HepG2 (cell line): Measurements from ENCODE around the gene M1AP. TPM values are rescaled to one million over a fixed set of nuclear protein-coding genes. Genes with fewer than 3 reads are reported as not detected.

Source experiments
- ATAC-seq: fragments of 200-7000 bp; cut with Tn5 transposase; 3 replicates; pipeline ENCODE4 v1.9.1; 2020; ENCODE audit warnings: mild to moderate bottlenecking, moderate library complexity
- BruUV-seq: library from RNA; stranded (reverse); fragments of 400-500 nt; replicated peaks from 2 replicates; lab custom pipeline; 2021; lab: Mats Ljungman, UMichigan
- CTCF ChIA-PET: fragments of 300-600 bp; formaldehyde crosslinking; extraction: SDS; loops from one replicate; lab custom pipeline; 2021; ENCODE audit warnings: low total read pairs, inconsistent platforms, low intra/inter-chr PET ratio; lab: Yijun Ruan, JAX
- POLR2A ChIA-PET: fragments of 350-600 bp; sonication (Branson Sonifier 250); formaldehyde crosslinking; loops from one replicate; lab custom pipeline; 2020; ENCODE audit warnings: antibody characterized with exemption, inconsistent platforms; lab: Yijun Ruan, JAX
- DNase-seq: peaks from one replicate; pipeline ENCODE4 v3.0.0-alpha.2; 2015; ENCODE audit warnings: low spot score
- FAIRE-seq: peaks from 3 replicates; lab custom pipeline; 2011; peaks lifted over from hg19 to GRCh38; lab: Jason Lieb, UNC
- H2AFZ ChIP-seq: one replicate; pipeline ENCODE4 v1.6.1; 2011; ENCODE audit warnings: low read length, inconsistent platforms
- H3K27ac ChIP-seq: fragments of 300-600 bp; 3 replicates; pipeline ENCODE4 v1.8.0; 2011; ENCODE audit warnings: mixed run types, mild to moderate bottlenecking, mixed read lengths, low read length, inconsistent platforms; ENCODE audit not compliant: insufficient read depth; ENCODE audit errors: extremely low read length
- H3K27me3 ChIP-seq, 2 experiments: fragments of 200-600 bp in 1 of 2; 2 replicates in 1 of 2; 3 replicates in 1 of 2; pipeline versions ENCODE4 v1.6.0 to v1.8.0; 2011; ENCODE audit warnings: low read length in 2 of 2, mild to moderate bottlenecking in 2 of 2, moderate library complexity in 2 of 2, inconsistent platforms in 1 of 2; ENCODE audit not compliant: insufficient read depth in 2 of 2, control insufficient read depth in 1 of 2
- H3K36me3 ChIP-seq, 2 experiments: fragments of 200-600 bp in 1 of 2; replicated peaks in 1 of 2; 2 replicates in 1 of 2; 3 replicates in 1 of 2; pipeline versions ENCODE4 v1.5.1 to v1.8.0; 2011; ENCODE audit warnings: low read length in 2 of 2, inconsistent platforms in 1 of 2; ENCODE audit not compliant: insufficient read depth in 2 of 2, control insufficient read depth in 1 of 2
- H3K4me1 ChIP-seq: 2 replicates; pipeline ENCODE4 v1.5.1; 2012; ENCODE audit warnings: low read length, inconsistent platforms; ENCODE audit not compliant: insufficient read depth
- H3K4me2 ChIP-seq: 2 replicates; pipeline ENCODE4 v1.6.0; 2011; ENCODE audit warnings: low read depth, low read length, inconsistent platforms
- H3K4me3 ChIP-seq, 3 experiments: fragments of 200-600 bp in 1 of 3; sonication (generic), shearing (Covaris generic) in 1 of 3; replicated peaks in 1 of 3; 2 replicates each; pipeline ENCODE4 v1.5.1; 2011 to 2016; ENCODE audit warnings: low read length in 3 of 3, inconsistent platforms in 2 of 3, low read depth in 2 of 3, mild to moderate bottlenecking in 2 of 3, control low read depth in 1 of 3, mixed read lengths in 1 of 3; ENCODE audit not compliant: insufficient read depth in 1 of 3
- H3K79me2 ChIP-seq: one replicate; pipeline ENCODE4 v1.6.1; 2011; ENCODE audit warnings: low read length, inconsistent platforms; ENCODE audit not compliant: insufficient read depth
- H3K9ac ChIP-seq: 2 replicates; pipeline ENCODE4 v1.6.0; 2011; ENCODE audit warnings: mild to moderate bottlenecking, low read depth, low read length, inconsistent platforms; ENCODE audit not compliant: insufficient read depth
- H3K9me3 ChIP-seq: 2 replicates; pipeline ENCODE4 v1.5.1; 2012; ENCODE audit warnings: mild to moderate bottlenecking, low read length
- H4K20me1 ChIP-seq: 2 replicates; pipeline ENCODE4 v1.6.0; 2011; ENCODE audit warnings: inconsistent platforms, mild to moderate bottlenecking, low read length, moderate library complexity; ENCODE audit not compliant: insufficient read depth
- CBX2 ChIP-seq, 2 experiments: fragments of 200-600 bp in 1 of 2; sonication (generic); formaldehyde crosslinking in 1 of 2; IDR thresholded peaks; 2 replicates each; pipeline versions ENCODE4 v1.7.0 to v1.8.1; 2018 to 2022; ENCODE audit warnings: low read depth in 2 of 2, low read length in 1 of 2, mild to moderate bottlenecking in 1 of 2, missing genetic modification reagents in 1 of 2
- EHMT2 ChIP-seq: fragments of 200-600 bp; sonication (generic); IDR thresholded peaks from 2 replicates; pipeline ENCODE4 v1.7.0; 2017; ENCODE audit warnings: antibody characterized with exemption, low read depth, low read length, borderline replicate concordance
- TEAD3 ChIP-seq: optimal IDR thresholded peaks from 2 replicates; pipeline ENCODE3; 2016; ENCODE audit warnings: borderline replicate concordance
- WGBS: methylation state at CpG from one replicate; pipeline ENCODE4 v1.1.6; 2017; ENCODE audit warnings: low lambda C conversion rate; 5-methylcytosine and 5-hydroxymethylcytosine counted together
- in situ Hi-C: cut with HindIII; loops from 2 replicates; pipeline ENCODE4 v1.10.0; 2017; ENCODE audit warnings: low pct_unique_long_range_greater_than_20kb; ENCODE audit not compliant: extremely low pct_ligation_motif_present
- intact Hi-C: fragments of 100-400 bp; cut with micrococcal nuclease; formaldehyde crosslinking; loops from one replicate; pipeline ENCODE4 v1.10.0; 2022; ENCODE audit not compliant: unreplicated experiment
- polyA plus RNA-seq, 8 experiments: library from polyadenylated mRNA; depleted of rRNA in 3 of 8; stranded (reverse) in 7 of 8; unstranded in 1 of 8; fragments of >200 nt; fragmentation: Illumina TruSeq in 4 of 8; extraction: Trizol in 4 of 8; gene quantifications; 2 replicates each; pipeline versions ENCODE4 v1.2.1 to v1.2.3, GENCODE V29; 2011 to 2016; ENCODE audit warnings: low read depth in 4 of 8, missing spikeins in 1 of 8, mixed read lengths in 1 of 8; ENCODE audit not compliant: insufficient read depth in 1 of 8
- total RNA-seq, 5 experiments: library from RNA; depleted of rRNA; stranded (reverse); fragments of >200 nt; fragmentation: Illumina TruSeq; extraction: Trizol; gene quantifications; 2 replicates each; pipeline ENCODE4 v1.2.3, GENCODE V29; 2016; ENCODE audit warnings: low read depth in 1 of 5
- TF ChIP-seq, protein P1 (sequence below): sonication (generic); formaldehyde crosslinking; IDR thresholded peaks from one replicate; pipeline ENCODE4 v1.5.1; 2020; ENCODE audit warnings: mild to moderate bottlenecking, missing genetic modification reagents; ENCODE audit errors: not compliant biosample characterization
- TF ChIP-seq, protein P2 (sequence below): sonication (generic); formaldehyde crosslinking; IDR thresholded peaks from 2 replicates; pipeline ENCODE4 v1.4.0; 2020; ENCODE audit warnings: mild to moderate bottlenecking, missing genetic modification reagents

Gene M1AP
- total and polyA plus RNA-seq, 2 of the 13 experiments (the other 11 are each of a cell fraction or from before 2014, with no cell fraction given), result not detected

DNA sequence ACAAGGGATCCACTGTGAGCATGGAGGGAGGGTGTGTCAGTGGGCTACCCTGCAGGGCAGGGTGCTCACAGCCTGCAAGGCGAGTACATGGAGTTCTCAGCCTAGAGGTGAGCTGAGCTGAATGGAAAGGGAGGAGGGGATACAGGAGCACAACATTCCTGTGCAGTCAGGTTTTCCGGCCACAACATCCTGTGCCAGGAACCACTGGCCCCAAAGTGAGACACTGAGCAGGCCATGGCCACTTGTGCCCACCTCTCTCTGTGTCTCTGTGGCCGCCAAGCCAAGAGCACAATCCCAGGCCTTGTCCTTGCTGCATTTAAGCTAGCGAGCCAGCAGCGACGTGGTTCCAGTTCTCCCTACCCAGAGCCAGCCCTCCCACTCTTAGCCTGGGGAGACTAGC lies 87.5 kb downstream of the M1AP start:
- Histone ChIP-seq H3K27ac (no peak overlapping the region), H3K27me3 (peaks cover 4 to 52% of the 10 kb centered on the region in 2 experiments; a peak in 4 of 5 replicates), H3K36me3 (no peaks in the 10 kb centered on the region), H3K9me3 (no peaks in the 10 kb centered on the region), H4K20me1 (no peaks in the 10 kb centered on the region), H3K4me1 (peaks cover 19% of the 10 kb centered on the region), H3K9ac (no peak overlapping the region), H3K4me3 (no peak overlapping the region), H3K4me2 (0 out of 2 replicates have a peak overlapping the region, but pooled peaks have one; percentile 4), H3K79me2 (no peaks in the 10 kb centered on the region), H2AFZ (no peak overlapping the region)
- intact Hi-C loops (no loop called here), in situ Hi-C loops (no loop called here)
- FAIRE-seq (no peak), ATAC-seq (peak; percentile 14), DNase-seq (no peak)
- ChIA-PET CTCF (no interaction called here), POLR2A (no interaction called here)
- BruUV-seq, result no TSS peak
- peak; percentile 10 for TF ChIP-seq TEAD3 (CRISPR knock-in tag)
- TF ChIP-seq, protein P1, sequence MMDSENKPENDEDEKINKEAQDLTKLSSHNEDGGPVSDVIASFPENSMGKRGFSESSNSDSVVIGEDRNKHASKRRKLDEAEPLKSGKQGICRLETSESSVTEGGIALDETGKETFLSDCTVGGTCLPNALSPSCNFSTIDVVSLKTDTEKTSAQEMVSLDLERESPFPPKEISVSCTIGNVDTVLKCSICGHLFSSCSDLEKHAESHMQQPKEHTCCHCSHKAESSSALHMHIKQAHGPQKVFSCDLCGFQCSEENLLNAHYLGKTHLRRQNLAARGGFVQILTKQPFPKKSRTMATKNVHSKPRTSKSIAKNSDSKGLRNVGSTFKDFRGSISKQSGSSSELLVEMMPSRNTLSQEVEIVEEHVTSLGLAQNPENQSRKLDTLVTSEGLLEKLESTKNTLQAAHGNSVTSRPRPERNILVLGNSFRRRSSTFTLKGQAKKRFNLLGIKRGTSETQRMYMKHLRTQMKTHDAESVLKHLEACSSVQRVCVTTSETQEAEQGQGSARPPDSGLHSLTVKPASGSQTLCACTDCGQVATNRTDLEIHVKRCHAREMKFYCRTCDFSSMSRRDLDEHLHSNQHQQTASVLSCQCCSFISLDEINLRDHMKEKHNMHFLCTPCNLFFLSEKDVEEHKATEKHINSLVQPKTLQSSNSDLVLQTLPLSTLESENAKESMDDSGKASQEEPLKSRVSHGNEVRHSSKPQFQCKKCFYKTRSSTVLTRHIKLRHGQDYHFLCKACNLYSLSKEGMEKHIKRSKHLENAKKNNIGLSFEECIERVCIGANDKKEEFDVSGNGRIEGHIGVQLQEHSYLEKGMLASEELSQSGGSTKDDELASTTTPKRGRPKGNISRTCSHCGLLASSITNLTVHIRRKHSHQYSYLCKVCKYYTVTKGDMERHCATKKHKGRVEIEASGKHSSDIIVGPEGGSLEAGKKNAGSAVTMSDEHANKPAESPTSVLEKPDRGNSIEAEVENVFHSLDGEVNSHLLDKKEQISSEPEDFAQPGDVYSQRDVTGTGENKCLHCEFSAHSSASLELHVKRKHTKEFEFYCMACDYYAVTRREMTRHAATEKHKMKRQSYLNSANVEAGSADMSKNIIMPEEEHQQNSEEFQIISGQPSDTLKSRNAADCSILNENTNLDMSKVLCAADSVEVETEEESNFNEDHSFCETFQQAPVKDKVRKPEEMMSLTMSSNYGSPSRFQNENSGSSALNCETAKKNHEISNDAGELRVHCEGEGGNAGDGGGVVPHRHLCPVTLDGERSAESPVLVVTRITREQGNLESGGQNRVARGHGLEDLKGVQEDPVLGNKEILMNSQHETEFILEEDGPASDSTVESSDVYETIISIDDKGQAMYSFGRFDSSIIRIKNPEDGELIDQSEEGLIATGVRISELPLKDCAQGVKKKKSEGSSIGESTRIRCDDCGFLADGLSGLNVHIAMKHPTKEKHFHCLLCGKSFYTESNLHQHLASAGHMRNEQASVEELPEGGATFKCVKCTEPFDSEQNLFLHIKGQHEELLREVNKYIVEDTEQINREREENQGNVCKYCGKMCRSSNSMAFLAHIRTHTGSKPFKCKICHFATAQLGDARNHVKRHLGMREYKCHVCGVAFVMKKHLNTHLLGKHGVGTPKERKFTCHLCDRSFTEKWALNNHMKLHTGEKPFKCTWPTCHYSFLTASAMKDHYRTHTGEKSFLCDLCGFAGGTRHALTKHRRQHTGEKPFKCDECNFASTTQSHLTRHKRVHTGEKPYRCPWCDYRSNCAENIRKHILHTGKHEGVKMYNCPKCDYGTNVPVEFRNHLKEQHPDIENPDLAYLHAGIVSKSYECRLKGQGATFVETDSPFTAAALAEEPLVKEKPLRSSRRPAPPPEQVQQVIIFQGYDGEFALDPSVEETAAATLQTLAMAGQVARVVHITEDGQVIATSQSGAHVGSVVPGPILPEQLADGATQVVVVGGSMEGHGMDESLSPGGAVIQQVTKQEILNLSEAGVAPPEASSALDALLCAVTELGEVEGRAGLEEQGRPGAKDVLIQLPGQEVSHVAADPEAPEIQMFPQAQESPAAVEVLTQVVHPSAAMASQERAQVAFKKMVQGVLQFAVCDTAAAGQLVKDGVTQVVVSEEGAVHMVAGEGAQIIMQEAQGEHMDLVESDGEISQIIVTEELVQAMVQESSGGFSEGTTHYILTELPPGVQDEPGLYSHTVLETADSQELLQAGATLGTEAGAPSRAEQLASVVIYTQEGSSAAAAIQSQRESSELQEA (CRISPR knock-in tag), result no peak
- no peak for TF ChIP-seq EHMT2
- TF ChIP-seq, protein P2, sequence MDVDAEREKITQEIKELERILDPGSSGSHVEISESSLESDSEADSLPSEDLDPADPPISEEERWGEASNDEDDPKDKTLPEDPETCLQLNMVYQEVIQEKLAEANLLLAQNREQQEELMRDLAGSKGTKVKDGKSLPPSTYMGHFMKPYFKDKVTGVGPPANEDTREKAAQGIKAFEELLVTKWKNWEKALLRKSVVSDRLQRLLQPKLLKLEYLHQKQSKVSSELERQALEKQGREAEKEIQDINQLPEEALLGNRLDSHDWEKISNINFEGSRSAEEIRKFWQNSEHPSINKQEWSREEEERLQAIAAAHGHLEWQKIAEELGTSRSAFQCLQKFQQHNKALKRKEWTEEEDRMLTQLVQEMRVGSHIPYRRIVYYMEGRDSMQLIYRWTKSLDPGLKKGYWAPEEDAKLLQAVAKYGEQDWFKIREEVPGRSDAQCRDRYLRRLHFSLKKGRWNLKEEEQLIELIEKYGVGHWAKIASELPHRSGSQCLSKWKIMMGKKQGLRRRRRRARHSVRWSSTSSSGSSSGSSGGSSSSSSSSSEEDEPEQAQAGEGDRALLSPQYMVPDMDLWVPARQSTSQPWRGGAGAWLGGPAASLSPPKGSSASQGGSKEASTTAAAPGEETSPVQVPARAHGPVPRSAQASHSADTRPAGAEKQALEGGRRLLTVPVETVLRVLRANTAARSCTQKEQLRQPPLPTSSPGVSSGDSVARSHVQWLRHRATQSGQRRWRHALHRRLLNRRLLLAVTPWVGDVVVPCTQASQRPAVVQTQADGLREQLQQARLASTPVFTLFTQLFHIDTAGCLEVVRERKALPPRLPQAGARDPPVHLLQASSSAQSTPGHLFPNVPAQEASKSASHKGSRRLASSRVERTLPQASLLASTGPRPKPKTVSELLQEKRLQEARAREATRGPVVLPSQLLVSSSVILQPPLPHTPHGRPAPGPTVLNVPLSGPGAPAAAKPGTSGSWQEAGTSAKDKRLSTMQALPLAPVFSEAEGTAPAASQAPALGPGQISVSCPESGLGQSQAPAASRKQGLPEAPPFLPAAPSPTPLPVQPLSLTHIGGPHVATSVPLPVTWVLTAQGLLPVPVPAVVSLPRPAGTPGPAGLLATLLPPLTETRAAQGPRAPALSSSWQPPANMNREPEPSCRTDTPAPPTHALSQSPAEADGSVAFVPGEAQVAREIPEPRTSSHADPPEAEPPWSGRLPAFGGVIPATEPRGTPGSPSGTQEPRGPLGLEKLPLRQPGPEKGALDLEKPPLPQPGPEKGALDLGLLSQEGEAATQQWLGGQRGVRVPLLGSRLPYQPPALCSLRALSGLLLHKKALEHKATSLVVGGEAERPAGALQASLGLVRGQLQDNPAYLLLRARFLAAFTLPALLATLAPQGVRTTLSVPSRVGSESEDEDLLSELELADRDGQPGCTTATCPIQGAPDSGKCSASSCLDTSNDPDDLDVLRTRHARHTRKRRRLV (CRISPR knock-in tag), result no peak
- no peak for TF ChIP-seq CBX2 (IDR thresholded peaks at IDR 0.05; ENCODE audit: low read depth, low read length)
- no peak for TF ChIP-seq CBX2 (CRISPR knock-in tag; IDR thresholded peaks at IDR 0.05; ENCODE audit: low read depth)
- WGBS, result 8% methylated on average over 6 of the region's 6 CpGs
